ENCODE measurements around the gene FLNB.

FLNB gene

GRCh38 chr3:58217209-58217811 lies 209.1 kb downstream of the FLNB start:
- DNase-seq, result no peak

GRCh38 chr3:58218904-58219303 lies 210.7 kb downstream of the FLNB start:
- DNase-seq, result no peak

Data from DMS79 (cell line).